CD4-positive, alpha-beta memory T cell (primary cell): ENCODE data around the gene PNMT. TPM values are rescaled to one million over a fixed set of nuclear protein-coding genes. Genes with fewer than 3 reads are reported as not detected.

Source experiments
- CTCF ChIA-PET: fragments of 350-600 bp; sonication (Branson Sonifier 250); formaldehyde crosslinking; loops from one replicate; lab custom pipeline; 2021; ENCODE audit warnings: inconsistent platforms; ENCODE audit not compliant: partially characterized antibody; lab: Charles Lee
- POLR2A ChIA-PET: fragments of 350-600 bp; sonication (Branson Sonifier 250); formaldehyde crosslinking; loops from one replicate; lab custom pipeline; 2021; ENCODE audit not compliant: partially characterized antibody; lab: Charles Lee
- DNase-seq, 5 donors: peaks; one replicate each; pipeline versions ENCODE4 v3.0.0 to v3.0.0-alpha.2; 2020 to 2022; ENCODE audit warnings: mixed read lengths in 1 of 5
- H3K27ac ChIP-seq: one replicate; pipeline ENCODE4 v1.7.0; 2013; ENCODE audit warnings: low read depth, low read length
- H3K27me3 ChIP-seq: 2 replicates; pipeline ENCODE4 v1.7.0; 2013; ENCODE audit warnings: mild to moderate bottlenecking, low read length, moderate library complexity; ENCODE audit not compliant: insufficient read depth
- H3K36me3 ChIP-seq: 2 replicates; pipeline ENCODE4 v1.7.0; 2013; ENCODE audit warnings: mild to moderate bottlenecking, low read length, moderate library complexity; ENCODE audit not compliant: insufficient read depth
- H3K4me1 ChIP-seq: 2 replicates; pipeline ENCODE4 v1.7.0; 2013; ENCODE audit warnings: mild to moderate bottlenecking, low read length, moderate library complexity; ENCODE audit not compliant: insufficient read depth
- H3K4me3 ChIP-seq, 2 donors: one replicate each; pipeline ENCODE4 v1.7.0; 2013; ENCODE audit warnings: low read length in 2 of 2, mild to moderate bottlenecking in 1 of 2
- H3K9me3 ChIP-seq, 2 donors: one replicate each; pipeline ENCODE4 v1.7.0; 2013; ENCODE audit warnings: low read length in 2 of 2, control low read depth in 1 of 2; ENCODE audit not compliant: control insufficient read depth in 1 of 2
- H3K27ac Mint-ChIP-seq, 7 donors: one replicate each; pipeline ENCODE4 v1.8.0; 2020 to 2021; ENCODE audit warnings: mixed read lengths in 7 of 7, mild to moderate bottlenecking in 6 of 7, inconsistent platforms in 3 of 7, moderate library complexity in 3 of 7
- H3K27me3 Mint-ChIP-seq, 2 donors: one replicate each; pipeline ENCODE4 v1.8.0; 2020 to 2021; ENCODE audit warnings: mixed read lengths in 2 of 2
- H3K36me3 Mint-ChIP-seq, 2 donors: one replicate each; pipeline ENCODE4 v1.8.0; 2020 to 2021; ENCODE audit warnings: mixed read lengths in 2 of 2, inconsistent platforms in 1 of 2, mild to moderate bottlenecking in 1 of 2
- H3K4me1 Mint-ChIP-seq, 4 donors: one replicate each; pipeline ENCODE4 v1.8.0; 2020 to 2021; ENCODE audit warnings: mixed read lengths in 4 of 4, mild to moderate bottlenecking in 1 of 4
- H3K4me3 Mint-ChIP-seq, 8 donors: one replicate each; pipeline ENCODE4 v1.8.0; 2020 to 2021; ENCODE audit warnings: mixed read lengths in 8 of 8, mild to moderate bottlenecking in 7 of 8, moderate library complexity in 6 of 8, inconsistent platforms in 3 of 8
- H3K9me3 Mint-ChIP-seq, 8 donors: one replicate each; pipeline ENCODE4 v1.8.0; 2020 to 2021; ENCODE audit warnings: mixed read lengths in 8 of 8, mild to moderate bottlenecking in 5 of 8, inconsistent platforms in 3 of 8, moderate library complexity in 1 of 8
- intact Hi-C: fragments of 100-400 bp; cut with micrococcal nuclease; formaldehyde crosslinking; loops from one replicate; pipeline ENCODE4 v1.15.1; 2023
- polyA plus RNA-seq, 2 donors: library from polyadenylated mRNA; unstranded; fragments of 300-500 nt; fragmentation: Illumina TruSeq; gene quantifications; one replicate each; pipeline ENCODE4 v1.2.3, GENCODE V29; 2021
- total RNA-seq, 2 experiments: library from RNA; stranded (reverse); gene quantifications; one replicate each; pipeline ENCODE4 v1.2.3, GENCODE V29; 2021

The PNMT gene
- total and polyA plus RNA-seq, 4 experiments from 2014 or later = 0.55 TPM; not detected in 3

GRCh38 chr17:39702901-39703893 is 34.9 kb downstream of the PNMT start:
- Histone ChIP-seq H3K27ac (no peak overlapping the region), H3K36me3 (no peaks in the 10 kb centered on the region), H3K4me3 (no peak overlapping the region), H3K4me1 (peaks cover 19% of the 10 kb centered on the region), H3K27me3 (peaks cover 3% of the 10 kb centered on the region), H3K9me3 (no peaks in the 10 kb centered on the region)
- Mint-ChIP-seq H3K4me1 (peaks cover 13 to 43% (median 24%) of the 10 kb centered on the region in 4 donors), H3K27ac (no peak overlapping the region), H3K27me3 (peaks cover 19 to 28% of the 10 kb centered on the region in 2 donors), H3K9me3 (no peaks in the 10 kb centered on the region), H3K4me3 (peak overlapping the region in 1 of 8 donors; percentile 39), H3K36me3 (no peaks in the 10 kb centered on the region)
- POLR2A ChIA-PET = interaction anchor here (1.0 kb wide), 1 partner anchor 15 kb away, joined by 5 read pairs; the partner anchor contains the start of gene PGAP3
- CTCF ChIA-PET = no interaction called here
- intact Hi-C loops = no loop called here
- no peak for DNase-seq

GRCh38 chr17:39703913-39704312 is 35.7 kb downstream of the PNMT start:
- Mint-ChIP-seq H3K27me3 (peaks cover 18 to 26% of the 10 kb centered on the region in 2 donors), H3K27ac (no peak overlapping the region), H3K36me3 (no peaks in the 10 kb centered on the region), H3K4me1 (peaks cover 13 to 41% (median 27%) of the 10 kb centered on the region in 4 donors), H3K9me3 (no peaks in the 10 kb centered on the region), H3K4me3 (no peak overlapping the region)
- no peaks in the 10 kb centered on the region for H3K27me3 ChIP-seq
- H3K9me3 ChIP-seq = no peaks in the 10 kb centered on the region
- no peaks in the 10 kb centered on the region for H3K36me3 ChIP-seq
- H3K4me3 ChIP-seq = no peak overlapping the region
- no peak overlapping the region for H3K27ac ChIP-seq
- H3K4me1 ChIP-seq = peaks cover 20% of the 10 kb centered on the region
- CTCF ChIA-PET = no interaction called here
- POLR2A ChIA-PET = interaction anchor here (1.0 kb wide), 1 partner anchor 16 kb away, joined by 5 read pairs; the partner anchor contains the start of gene PGAP3
- intact Hi-C loops = no loop called here
- no peak for DNase-seq

- ChIA-PET CTCF (interaction anchor here (0.6 to 1.0 kb wide), 2 partner anchors 25 to 48 kb away, joined by 3 read pairs; partner anchors contain the start of gene MIEN1), POLR2A (interaction anchor here (1.0 to 1.2 kb wide), 2 partner anchors 25 to 48 kb away, joined by 3 read pairs; no protein-coding TSS in a partner anchor)
- no peak for DNase-seq
- no peak overlapping the region for H3K4me3 ChIP-seq
- no peaks in the 10 kb centered on the region for H3K9me3 Mint-ChIP-seq
- H3K27me3 ChIP-seq = no peaks in the 10 kb centered on the region
- H3K27me3 Mint-ChIP-seq = peaks cover 12 to 17% of the 10 kb centered on the region in 2 donors
- H3K27ac Mint-ChIP-seq = no peak overlapping the region
- no peak overlapping the region for H3K27ac ChIP-seq
- H3K4me1 ChIP-seq = peaks cover 20% of the 10 kb centered on the region
- H3K9me3 ChIP-seq = no peaks in the 10 kb centered on the region
- intact Hi-C loops = no loop called here
- H3K36me3 ChIP-seq = no peaks in the 10 kb centered on the region
- H3K4me1 Mint-ChIP-seq = peaks cover 10 to 35% (median 24%) of the 10 kb centered on the region in 4 donors
- H3K36me3 Mint-ChIP-seq = no peaks in the 10 kb centered on the region
- no peak overlapping the region for H3K4me3 Mint-ChIP-seq
Observed at GRCh38 chr17:39704821-39705551, 36.7 kb downstream of the PNMT start.

- Mint-ChIP-seq H3K4me1 (peaks cover 10 to 35% (median 22%) of the 10 kb centered on the region in 4 donors), H3K9me3 (no peaks in the 10 kb centered on the region), H3K27ac (peak overlapping the region in 1 of 7 donors; percentile 70), H3K36me3 (no peaks in the 10 kb centered on the region), H3K27me3 (peaks cover 8 to 13% of the 10 kb centered on the region in 2 donors), H3K4me3 (no peak overlapping the region)
- peaks cover 20% of the 10 kb centered on the region for H3K4me1 ChIP-seq
- H3K9me3 ChIP-seq = no peaks in the 10 kb centered on the region
- ChIA-PET CTCF (interaction anchor here (1.0 kb wide), 1 partner anchor 24 kb away, joined by 3 read pairs; the partner anchor contains the start of gene MIEN1), POLR2A (interaction anchor here (1.2 to 1.9 kb wide), 2 partner anchors 24 to 47 kb away, joined by 3 to 10 read pairs; partner anchors contain the start of gene MIEN1)
- H3K4me3 ChIP-seq = no peak overlapping the region
- no peaks in the 10 kb centered on the region for H3K36me3 ChIP-seq
- no peak overlapping the region for H3K27ac ChIP-seq
- H3K27me3 ChIP-seq = no peaks in the 10 kb centered on the region
- intact Hi-C loops = no loop called here
- DNase-seq = no peak
Observed at GRCh38 chr17:39705786-39706348, 37.6 kb downstream of the PNMT start.

- Histone ChIP-seq H3K9me3 (no peaks in the 10 kb centered on the region), H3K27ac (no peak overlapping the region), H3K4me3 (no peak overlapping the region), H3K4me1 (peaks cover 20% of the 10 kb centered on the region), H3K27me3 (no peaks in the 10 kb centered on the region), H3K36me3 (no peaks in the 10 kb centered on the region)
- peaks cover 3 to 8% of the 10 kb centered on the region in 2 donors for H3K27me3 Mint-ChIP-seq
- H3K9me3 Mint-ChIP-seq = no peaks in the 10 kb centered on the region
- peaks cover 8 to 35% (median 19%) of the 10 kb centered on the region in 4 donors for H3K4me1 Mint-ChIP-seq
- H3K4me3 Mint-ChIP-seq = peak overlapping the region in 1 of 8 donors; percentile 30
- POLR2A ChIA-PET = interaction anchor here (1.2 to 1.9 kb wide), 2 partner anchors 24 to 47 kb away, joined by 3 to 10 read pairs; partner anchors contain the start of gene MIEN1
- intact Hi-C loops = no loop called here
- CTCF ChIA-PET = interaction anchor here (1.3 kb wide), 1 partner anchor 24 kb away, joined by 4 read pairs; no protein-coding TSS in a partner anchor
- H3K27ac Mint-ChIP-seq = peak overlapping the region in 1 of 7 donors; percentile 12
- H3K36me3 Mint-ChIP-seq = no peaks in the 10 kb centered on the region
- no peak for DNase-seq
Observed at GRCh38 chr17:39706383-39706782, 38.1 kb downstream of the PNMT start.

- Mint-ChIP-seq H3K27ac (peak overlapping the region; percentile 25 to 81 (median 62)), H3K27me3 (peaks cover 0 to 4% of the 10 kb centered on the region in 2 donors), H3K9me3 (no peaks in the 10 kb centered on the region), H3K4me1 (peaks cover 8 to 35% (median 18%) of the 10 kb centered on the region in 4 donors), H3K36me3 (no peaks in the 10 kb centered on the region), H3K4me3 (peak overlapping the region in 7 of 8 donors; percentile 14 to 80 (median 40))
- no peaks in the 10 kb centered on the region for H3K27me3 ChIP-seq
- peaks cover 20% of the 10 kb centered on the region for H3K4me1 ChIP-seq
- H3K4me3 ChIP-seq = no peak overlapping the region
- POLR2A ChIA-PET = interaction anchor here (1.9 kb wide), 1 partner anchor 23 kb away, joined by 10 read pairs; the partner anchor contains the start of gene MIEN1
- no peaks in the 10 kb centered on the region for H3K9me3 ChIP-seq
- no peaks in the 10 kb centered on the region for H3K36me3 ChIP-seq
- DNase-seq = peak in 4 of 5 donors; percentile 24 to 36 (median 32)
- intact Hi-C loops = no loop called here
- CTCF ChIA-PET = interaction anchor here (1.3 to 1.4 kb wide), 2 partner anchors 24 to 52 kb away, joined by 4 read pairs; no protein-coding TSS in a partner anchor
- no peak overlapping the region for H3K27ac ChIP-seq
Observed at GRCh38 chr17:39706921-39707337, 38.7 kb downstream of the PNMT start.
